Mesendoderm (in vitro differentiated cells): ENCODE results near the gene CASZ1.

Experiments used
- DNase-seq: peaks from one replicate; pipeline ENCODE4 v3.0.0; 2013
- H2AK5ac ChIP-seq: 2 replicates; pipeline ENCODE4 v1.6.1; 2013; ENCODE audit warnings: low read length, inconsistent platforms
- H2BK120ac ChIP-seq: 2 replicates; pipeline ENCODE4 v1.6.1; 2013; ENCODE audit warnings: low read depth, mild to moderate bottlenecking, low read length, moderate library complexity, mixed read lengths
- H2BK15ac ChIP-seq: replicated peaks from 2 replicates; pipeline ENCODE4 v1.6.1; 2013; ENCODE audit warnings: low read depth, mild to moderate bottlenecking, moderate library complexity
- H2BK5ac ChIP-seq: 2 replicates; pipeline ENCODE4 v1.6.1; 2013; ENCODE audit warnings: low read length, inconsistent platforms
- H3K18ac ChIP-seq: 2 replicates; pipeline ENCODE4 v1.6.1; 2013; ENCODE audit warnings: mild to moderate bottlenecking, low read length, mixed read lengths
- H3K23ac ChIP-seq: one replicate; pipeline ENCODE4 v1.6.1; 2013; ENCODE audit warnings: low read length
- H3K27ac ChIP-seq: 2 replicates; pipeline ENCODE4 v1.5.1; 2013; ENCODE audit warnings: low read depth, mild to moderate bottlenecking, inconsistent platforms, low read length, moderate library complexity
- H3K27me3 ChIP-seq: 2 replicates; pipeline ENCODE4 v1.6.1; 2013; ENCODE audit warnings: low read length, control low read depth, mild to moderate bottlenecking, inconsistent platforms; ENCODE audit not compliant: insufficient read depth, poor library complexity
- H3K36me3 ChIP-seq: 2 replicates; pipeline ENCODE4 v1.6.1; 2013; ENCODE audit warnings: low read length, inconsistent platforms; ENCODE audit not compliant: control insufficient read depth, insufficient read depth
- H3K4ac ChIP-seq: one replicate; pipeline ENCODE4 v1.6.1; 2013; ENCODE audit warnings: low read depth, mild to moderate bottlenecking, low read length, moderate library complexity
- H3K4me1 ChIP-seq: 2 replicates; pipeline ENCODE4 v1.6.1; 2013; ENCODE audit warnings: low read depth, low read length, inconsistent platforms; ENCODE audit not compliant: control insufficient read depth
- H3K4me2 ChIP-seq: 2 replicates; pipeline ENCODE4 v1.6.1; 2013; ENCODE audit warnings: low read length
- H3K4me3 ChIP-seq: 2 replicates; pipeline ENCODE4 v1.5.1; 2013; ENCODE audit warnings: mild to moderate bottlenecking, low read length
- H3K56ac ChIP-seq: one replicate; pipeline ENCODE4 v1.6.1; 2013; ENCODE audit warnings: low read length
- H3K79me1 ChIP-seq: 2 replicates; pipeline ENCODE4 v1.6.1; 2013; ENCODE audit warnings: low read length, inconsistent platforms
- H3K79me2 ChIP-seq: 2 replicates; pipeline ENCODE4 v1.6.1; 2013; ENCODE audit warnings: mild to moderate bottlenecking, low read length; ENCODE audit not compliant: control insufficient read depth, insufficient read depth
- H3K9ac ChIP-seq: 2 replicates; pipeline ENCODE4 v1.6.1; 2013; ENCODE audit warnings: low read length, inconsistent platforms
- H4K5ac ChIP-seq: one replicate; pipeline ENCODE4 v1.6.1; 2013; ENCODE audit warnings: low read length
- H4K8ac ChIP-seq: one replicate; pipeline ENCODE4 v1.6.1; 2013; ENCODE audit warnings: low read depth, mild to moderate bottlenecking, control low read depth, low read length, moderate library complexity
- WGBS: extraction: QIAGEN DNeasy Blood & Tissue Kit; methylation state at CpG from one replicate; pipeline ENCODE4 v1.1.7; 2013; ENCODE audit warnings: low lambda C conversion rate, missing lambda C conversion rate; ENCODE audit not compliant: insufficient coverage; ENCODE audit errors: extremely low coverage; 5-methylcytosine and 5-hydroxymethylcytosine counted together

Gene CASZ1

DNA sequence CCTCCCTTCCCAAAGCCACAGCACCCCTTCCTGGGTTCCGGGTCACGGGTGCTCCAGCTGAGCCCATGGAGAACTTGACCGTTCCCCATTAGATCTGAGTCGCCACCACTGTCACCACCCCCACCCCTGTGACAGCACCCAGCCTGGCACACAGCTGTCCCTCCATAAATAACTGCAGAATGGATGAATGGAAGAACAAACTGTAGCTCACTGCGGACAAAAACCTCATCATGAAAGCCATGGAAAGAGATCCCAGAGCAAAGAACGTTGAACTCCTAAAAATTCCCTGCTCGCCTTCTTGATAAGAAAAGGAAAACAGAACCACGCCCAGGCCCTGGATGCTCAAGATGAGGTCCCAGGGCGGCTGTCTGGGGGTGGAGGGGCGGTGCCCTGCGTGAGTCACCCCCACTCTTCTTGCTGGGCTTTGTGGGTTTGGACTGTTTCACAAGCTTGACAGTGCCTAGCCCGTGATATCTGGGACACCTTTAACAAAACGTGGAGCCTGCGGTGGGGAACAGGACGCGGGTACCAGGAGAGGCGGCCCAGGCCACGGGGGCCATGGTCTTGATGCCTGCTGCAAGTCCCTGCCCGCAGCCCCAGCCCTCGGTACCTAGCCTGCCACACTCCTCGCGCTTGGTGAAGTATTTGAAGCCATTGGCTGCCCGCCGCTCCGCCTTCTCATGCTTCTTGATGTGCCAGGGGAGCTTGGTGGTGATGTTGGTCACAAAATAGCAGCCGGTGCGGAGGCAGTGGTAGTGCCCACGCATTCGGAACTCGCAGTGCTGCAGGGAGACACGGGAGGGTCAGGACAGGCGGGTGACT lies 151.9 kb downstream of the CASZ1 start:
- no peak overlapping the region for H2BK15ac ChIP-seq
- H3K18ac ChIP-seq, result no peak overlapping the region
- H2BK120ac ChIP-seq, result no peak overlapping the region
- H3K36me3 ChIP-seq, result no peaks in the 10 kb centered on the region
- H3K4me1 ChIP-seq, result no peaks in the 10 kb centered on the region
- WGBS, result no CpG with 5 or more reads among the region's 32 CpGs
- H3K27me3 ChIP-seq, result no peaks in the 10 kb centered on the region
- no peak overlapping the region for H4K5ac ChIP-seq
- no peak overlapping the region for H2BK5ac ChIP-seq
- no peak overlapping the region for H2AK5ac ChIP-seq
- H3K4me2 ChIP-seq, result no peak overlapping the region
- H3K4me3 ChIP-seq, result no peak overlapping the region
- H3K9ac ChIP-seq, result no peak overlapping the region
- no peaks in the 10 kb centered on the region for H3K79me2 ChIP-seq
- no peak overlapping the region for H3K56ac ChIP-seq
- DNase-seq, result no peak
- H3K4ac ChIP-seq, result no peak overlapping the region
- H4K8ac ChIP-seq, result no peak overlapping the region
- no peak overlapping the region for H3K27ac ChIP-seq
- H3K23ac ChIP-seq, result no peak overlapping the region
- H3K79me1 ChIP-seq, result no peaks in the 10 kb centered on the region

DNA sequence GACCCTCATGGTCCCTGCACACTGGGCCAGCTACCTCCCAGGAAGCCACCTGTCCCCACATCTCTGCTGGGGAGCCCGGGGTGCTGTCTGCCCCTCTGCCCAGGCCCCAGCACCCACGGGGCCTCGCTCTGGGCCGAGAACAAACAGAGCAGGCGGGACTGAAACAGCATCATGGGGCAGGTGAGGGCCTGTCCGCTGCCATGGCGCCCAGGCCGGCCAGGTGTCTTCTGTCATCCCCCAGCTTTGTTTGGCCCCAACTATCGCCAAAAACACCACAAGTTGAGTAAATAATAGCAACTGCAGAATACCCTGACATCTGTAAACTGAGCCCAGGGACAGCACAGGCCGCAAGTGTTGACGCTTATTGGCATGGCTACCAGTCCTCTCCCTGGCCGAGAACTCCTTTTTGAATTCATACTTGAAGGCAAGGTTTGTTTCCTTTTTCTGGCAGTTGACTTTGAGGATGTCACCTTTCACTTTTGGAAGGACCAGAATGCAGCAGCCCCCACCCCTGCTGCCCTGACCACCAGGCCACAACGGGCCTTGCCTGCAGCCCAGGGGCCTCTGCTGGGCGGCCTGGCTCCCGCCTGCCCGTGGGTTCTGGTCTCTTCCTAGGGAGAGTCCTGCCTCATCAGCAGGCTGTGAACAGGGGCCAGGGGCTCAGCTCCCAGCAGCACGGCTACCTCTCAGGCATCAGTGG lies 152.7 kb downstream of the CASZ1 start:
- H3K36me3 ChIP-seq, result no peaks in the 10 kb centered on the region
- no peak overlapping the region for H3K23ac ChIP-seq
- H3K9ac ChIP-seq, result no peak overlapping the region
- H3K79me1 ChIP-seq, result no peaks in the 10 kb centered on the region
- no peaks in the 10 kb centered on the region for H3K27me3 ChIP-seq
- no peak overlapping the region for H3K4ac ChIP-seq
- H2AK5ac ChIP-seq, result no peak overlapping the region
- H3K27ac ChIP-seq, result no peak overlapping the region
- no CpG with 5 or more reads among the region's 17 CpGs for WGBS
- no peak overlapping the region for H3K18ac ChIP-seq
- no peak overlapping the region for H4K8ac ChIP-seq
- no peaks in the 10 kb centered on the region for H3K4me1 ChIP-seq
- no peak overlapping the region for H3K4me2 ChIP-seq
- no peaks in the 10 kb centered on the region for H3K79me2 ChIP-seq
- DNase-seq, result no peak
- H2BK120ac ChIP-seq, result no peak overlapping the region
- H2BK5ac ChIP-seq, result no peak overlapping the region
- H3K4me3 ChIP-seq, result no peak overlapping the region
- H4K5ac ChIP-seq, result no peak overlapping the region
- no peak overlapping the region for H2BK15ac ChIP-seq
- H3K56ac ChIP-seq, result no peak overlapping the region

GRCh38 chr1:10642403-10643080 lies 153.9 kb downstream of the CASZ1 start:
- Histone ChIP-seq H3K4me1 (no peaks in the 10 kb centered on the region), H3K79me1 (no peaks in the 10 kb centered on the region), H3K9ac (no peak overlapping the region), H3K4me2 (no peak overlapping the region), H3K4me3 (no peak overlapping the region), H3K4ac (no peak overlapping the region), H4K8ac (no peak overlapping the region), H3K36me3 (no peaks in the 10 kb centered on the region), H2AK5ac (no peak overlapping the region), H2BK120ac (no peak overlapping the region), H2BK5ac (no peak overlapping the region), H2BK15ac (no peak overlapping the region), H3K23ac (no peak overlapping the region), H3K27me3 (no peaks in the 10 kb centered on the region), H3K79me2 (no peaks in the 10 kb centered on the region), H4K5ac (no peak overlapping the region), H3K56ac (no peak overlapping the region), H3K18ac (no peak overlapping the region), H3K27ac (no peak overlapping the region)
- WGBS, result no CpG with 5 or more reads among the region's 31 CpGs
- DNase-seq, result no peak

- WGBS, result no CpG with 5 or more reads among the region's 24 CpGs
- no peak for DNase-seq
Observed at GRCh38 chr1:10641976-10642375, 154.5 kb downstream of the CASZ1 start.

DNA sequence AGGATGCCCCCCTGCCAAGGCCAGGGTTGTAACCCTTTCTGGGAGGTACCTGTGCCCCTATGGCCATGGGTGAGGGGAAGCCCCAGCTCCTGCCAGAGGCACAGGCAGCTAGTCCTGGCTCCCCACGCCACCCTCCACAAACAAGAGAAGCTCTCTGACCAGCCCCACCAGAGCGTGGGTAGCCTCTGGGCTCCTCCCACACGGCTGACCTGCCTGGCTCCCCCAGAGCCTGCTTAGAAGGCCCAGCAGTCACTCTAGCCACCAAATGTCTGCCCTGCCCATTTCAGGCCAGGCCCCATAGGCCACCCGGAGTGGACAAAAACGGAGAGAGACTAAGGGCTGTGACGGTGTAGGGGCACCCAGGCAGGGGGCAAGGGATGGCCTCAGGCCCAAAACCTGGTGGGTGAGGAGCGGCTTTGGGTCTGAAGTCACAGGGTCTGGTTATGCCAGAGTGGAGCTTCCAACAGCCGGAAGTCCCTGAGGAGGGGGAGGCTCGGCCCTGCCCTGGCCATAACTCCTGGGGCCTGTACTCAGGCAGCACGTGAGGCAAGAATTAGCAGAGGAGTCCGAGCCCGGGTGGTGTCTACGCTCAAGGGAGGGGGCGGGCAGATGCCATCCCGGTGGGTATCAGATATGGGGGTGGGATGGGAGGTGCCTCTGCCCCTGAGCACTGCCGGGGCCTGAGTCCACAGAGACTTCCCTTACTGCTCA lies 155.4 kb downstream of the CASZ1 start:
- H3K79me1 ChIP-seq, result no peaks in the 10 kb centered on the region
- H3K9ac ChIP-seq, result no peak overlapping the region

More at GRCh38 chr1:10641976-10642375, 154.5 kb downstream of the CASZ1 start:
- no peak overlapping the region for H3K56ac ChIP-seq
- no peak overlapping the region for H3K4me2 ChIP-seq
- no peak overlapping the region for H4K8ac ChIP-seq
- H2BK120ac ChIP-seq, result no peak overlapping the region
- H2AK5ac ChIP-seq, result no peak overlapping the region
- no peak overlapping the region for H2BK15ac ChIP-seq
- no peak overlapping the region for H3K27ac ChIP-seq
- H3K23ac ChIP-seq, result no peak overlapping the region
- H3K79me1 ChIP-seq, result no peaks in the 10 kb centered on the region
- H3K4me3 ChIP-seq, result no peak overlapping the region
- no peak overlapping the region for H3K9ac ChIP-seq
- no peaks in the 10 kb centered on the region for H3K27me3 ChIP-seq
- H3K36me3 ChIP-seq, result no peaks in the 10 kb centered on the region
- H4K5ac ChIP-seq, result no peak overlapping the region
- no peaks in the 10 kb centered on the region for H3K4me1 ChIP-seq
- no peaks in the 10 kb centered on the region for H3K79me2 ChIP-seq
- no peak overlapping the region for H3K4ac ChIP-seq
- H3K18ac ChIP-seq, result no peak overlapping the region
- H2BK5ac ChIP-seq, result no peak overlapping the region

More for the DNA sequence above, 155.4 kb downstream of the CASZ1 start:
- H4K5ac ChIP-seq, result no peak overlapping the region
- H3K4ac ChIP-seq, result no peak overlapping the region
- no peaks in the 10 kb centered on the region for H3K4me1 ChIP-seq
- H2BK15ac ChIP-seq, result no peak overlapping the region
- WGBS, result no CpG with 5 or more reads among the region's 16 CpGs
- H2BK120ac ChIP-seq, result no peak overlapping the region
- H3K18ac ChIP-seq, result no peak overlapping the region
- no peak overlapping the region for H2AK5ac ChIP-seq
- H4K8ac ChIP-seq, result no peak overlapping the region
- H3K4me3 ChIP-seq, result no peak overlapping the region
- H3K79me2 ChIP-seq, result no peaks in the 10 kb centered on the region
- no peak overlapping the region for H3K23ac ChIP-seq
- no peak for DNase-seq
- H3K4me2 ChIP-seq, result no peak overlapping the region
- no peaks in the 10 kb centered on the region for H3K36me3 ChIP-seq
- no peaks in the 10 kb centered on the region for H3K27me3 ChIP-seq
- H3K27ac ChIP-seq, result no peak overlapping the region
- H3K56ac ChIP-seq, result no peak overlapping the region
- H2BK5ac ChIP-seq, result no peak overlapping the region
